Caco-2 (cell line): ENCODE data around the gene GAK. TPM values are rescaled to one million over a fixed set of nuclear protein-coding genes. Genes with fewer than 3 reads are reported as not detected.
A peak's percentile ranks its signal among the peaks of the same experiment; 100 is the strongest.

Experiments
- BruUV-seq: library from RNA; stranded (reverse); fragments of 400-500 nt; replicated peaks from 2 replicates; lab custom pipeline; 2021; lab: Mats Ljungman, UMichigan
- CTCF ChIA-PET: fragments of 300-600 bp; sonication (Branson Sonifier 250); formaldehyde crosslinking; loops from one replicate; lab custom pipeline; 2022; ENCODE audit warnings: antibody characterized with exemption; lab: Charles Lee
- POLR2A ChIA-PET: fragments of 300-600 bp; sonication (Branson Sonifier 250); formaldehyde crosslinking; loops from one replicate; lab custom pipeline; 2022; ENCODE audit warnings: antibody characterized with exemption; lab: Charles Lee
- DNase-seq, 2 experiments: peaks; one replicate each; pipeline versions ENCODE4 v3.0.0 to v3.0.0-alpha.2; 2020 to 2022
- H3K27me3 ChIP-seq: replicated peaks from 2 replicates; pipeline ENCODE4 v1.6.0; 2011; ENCODE audit warnings: low read length; ENCODE audit not compliant: control insufficient read depth, insufficient read depth
- H3K36me3 ChIP-seq: 2 replicates; pipeline ENCODE4 v1.5.1; 2011; ENCODE audit warnings: low read length; ENCODE audit not compliant: control insufficient read depth, insufficient read depth
- H3K4me1 ChIP-seq: fragments of 250-450 bp; sonication (Bioruptor Pico); 2 replicates; pipeline ENCODE4 v1.5.1; 2020; ENCODE audit warnings: mild to moderate bottlenecking
- H3K4me3 ChIP-seq: 2 replicates; pipeline ENCODE4 v1.5.1; 2011; ENCODE audit warnings: low read depth, mild to moderate bottlenecking, control low read depth, low read length
- H3K9me3 ChIP-seq: fragments of 250-450 bp; sonication (Bioruptor Pico); 2 replicates; pipeline ENCODE4 v1.5.1; 2020; ENCODE audit warnings: mild to moderate bottlenecking, moderate library complexity
- H3K27ac Mint-ChIP-seq: one replicate; pipeline ENCODE4 v1.8.0; 2022; ENCODE audit warnings: mixed read lengths; ENCODE audit not compliant: unreplicated experiment
- H3K27me3 Mint-ChIP-seq: one replicate; pipeline ENCODE4 v1.8.0; 2022; ENCODE audit warnings: mixed read lengths; ENCODE audit not compliant: insufficient read depth, unreplicated experiment
- H3K36me3 Mint-ChIP-seq: one replicate; pipeline ENCODE4 v1.8.0; 2022; ENCODE audit warnings: mild to moderate bottlenecking, mixed read lengths; ENCODE audit not compliant: insufficient read depth, unreplicated experiment
- H3K4me1 Mint-ChIP-seq: one replicate; pipeline ENCODE4 v1.8.0; 2022; ENCODE audit warnings: low read depth, mixed read lengths; ENCODE audit not compliant: unreplicated experiment
- H3K4me3 Mint-ChIP-seq: one replicate; pipeline ENCODE4 v1.8.0; 2022; ENCODE audit warnings: mild to moderate bottlenecking, moderate library complexity, mixed read lengths; ENCODE audit not compliant: unreplicated experiment
- H3K9me3 Mint-ChIP-seq: one replicate; pipeline ENCODE4 v1.8.0; 2022; ENCODE audit warnings: mixed read lengths; ENCODE audit not compliant: unreplicated experiment
- intact Hi-C: fragments of 100-400 bp; cut with micrococcal nuclease; formaldehyde crosslinking; loops from one replicate; pipeline ENCODE4 v1.10.0; 2022; ENCODE audit not compliant: unreplicated experiment
- total RNA-seq: library from RNA; stranded (reverse); gene quantifications from 2 replicates; pipeline ENCODE4 v1.2.3, GENCODE V29; 2022
- TF ChIP-seq, protein P1 (sequence below), 2 experiments: fragments of 200-600 bp in 1 of 2; IDR thresholded peaks; 1 replicate in 1 of 2; 2 replicates in 1 of 2; pipeline versions ENCODE4 v1.5.1 to v1.8.0; 2011 to 2022; ENCODE audit warnings: antibody characterized with exemption in 1 of 2, control low read depth in 1 of 2, inconsistent platforms in 1 of 2, low read depth in 1 of 2, low read length in 1 of 2, mild to moderate bottlenecking in 1 of 2, moderate library complexity in 1 of 2; ENCODE audit not compliant: insufficient read depth in 1 of 2, severe bottlenecking in 1 of 2, unreplicated experiment in 1 of 2

GAK gene
- total RNA-seq, 1 experiment from 2014 or later, result 126 TPM

DNA sequence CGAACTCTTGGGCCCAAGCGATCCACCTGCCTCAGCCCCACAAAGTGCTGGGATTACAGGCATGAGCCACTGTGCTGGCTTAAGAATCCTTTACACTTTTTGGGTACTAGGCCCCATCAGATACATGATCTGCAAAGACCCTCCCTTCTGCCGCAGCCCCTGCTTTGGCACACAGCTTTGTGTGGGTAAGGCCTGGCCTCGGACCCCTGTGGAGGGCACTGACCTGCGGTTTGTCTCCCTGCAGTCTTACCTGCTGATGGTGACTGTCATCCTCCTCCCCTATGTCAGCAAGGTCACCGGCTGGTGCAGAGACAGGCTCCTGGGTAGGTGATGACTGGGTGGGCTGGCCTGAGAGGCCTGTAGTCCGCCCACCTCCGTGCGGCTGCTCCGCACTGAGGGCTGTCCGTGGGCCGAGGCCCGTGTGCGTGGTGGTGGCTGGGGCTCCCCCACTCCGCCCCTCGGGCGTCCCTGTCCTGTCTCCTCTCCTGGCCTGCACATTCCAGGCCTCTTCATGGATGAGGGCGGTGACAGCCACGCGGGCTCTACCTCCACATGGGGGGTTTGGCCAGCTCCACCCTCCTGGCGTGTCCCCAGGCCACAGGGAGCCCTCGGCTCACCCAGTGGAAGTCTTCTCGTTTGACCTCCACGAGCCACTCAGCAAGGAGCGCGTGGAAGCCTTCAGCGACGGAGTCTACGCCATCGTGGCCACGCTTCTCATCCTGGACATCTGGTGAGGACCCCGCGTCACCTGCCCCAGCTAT lies 23.2 kb upstream of the GAK start:
- intact Hi-C loops, result no loop called here
- Mint-ChIP-seq H3K36me3 (peaks cover 19% of the 10 kb centered on the region), H3K4me3 (no peak overlapping the region), H3K9me3 (no peaks in the 10 kb centered on the region), H3K27ac (no peak overlapping the region), H3K4me1 (no peaks in the 10 kb centered on the region), H3K27me3 (no peaks in the 10 kb centered on the region)
- TF ChIP-seq, protein P1, sequence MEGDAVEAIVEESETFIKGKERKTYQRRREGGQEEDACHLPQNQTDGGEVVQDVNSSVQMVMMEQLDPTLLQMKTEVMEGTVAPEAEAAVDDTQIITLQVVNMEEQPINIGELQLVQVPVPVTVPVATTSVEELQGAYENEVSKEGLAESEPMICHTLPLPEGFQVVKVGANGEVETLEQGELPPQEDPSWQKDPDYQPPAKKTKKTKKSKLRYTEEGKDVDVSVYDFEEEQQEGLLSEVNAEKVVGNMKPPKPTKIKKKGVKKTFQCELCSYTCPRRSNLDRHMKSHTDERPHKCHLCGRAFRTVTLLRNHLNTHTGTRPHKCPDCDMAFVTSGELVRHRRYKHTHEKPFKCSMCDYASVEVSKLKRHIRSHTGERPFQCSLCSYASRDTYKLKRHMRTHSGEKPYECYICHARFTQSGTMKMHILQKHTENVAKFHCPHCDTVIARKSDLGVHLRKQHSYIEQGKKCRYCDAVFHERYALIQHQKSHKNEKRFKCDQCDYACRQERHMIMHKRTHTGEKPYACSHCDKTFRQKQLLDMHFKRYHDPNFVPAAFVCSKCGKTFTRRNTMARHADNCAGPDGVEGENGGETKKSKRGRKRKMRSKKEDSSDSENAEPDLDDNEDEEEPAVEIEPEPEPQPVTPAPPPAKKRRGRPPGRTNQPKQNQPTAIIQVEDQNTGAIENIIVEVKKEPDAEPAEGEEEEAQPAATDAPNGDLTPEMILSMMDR (IDR thresholded peaks at IDR 0.05; ENCODE audit: insufficient read depth in 1 of 2, low read depth in 1 of 2, low read length in 1 of 2, severe bottlenecking in 1 of 2, unreplicated experiment in 1 of 2), result no peak
- ChIA-PET CTCF (no interaction called here), POLR2A (no interaction called here)
- peak in 1 of 2 experiments; percentile 29 for DNase-seq
- H3K36me3 ChIP-seq, result no peaks in the 10 kb centered on the region
- H3K4me3 ChIP-seq, result no peak overlapping the region
- no peaks in the 10 kb centered on the region for H3K4me1 ChIP-seq
- BruUV-seq, result no TSS peak
- H3K27me3 ChIP-seq, result no peaks in the 10 kb centered on the region
- H3K9me3 ChIP-seq, result no peaks in the 10 kb centered on the region

DNA sequence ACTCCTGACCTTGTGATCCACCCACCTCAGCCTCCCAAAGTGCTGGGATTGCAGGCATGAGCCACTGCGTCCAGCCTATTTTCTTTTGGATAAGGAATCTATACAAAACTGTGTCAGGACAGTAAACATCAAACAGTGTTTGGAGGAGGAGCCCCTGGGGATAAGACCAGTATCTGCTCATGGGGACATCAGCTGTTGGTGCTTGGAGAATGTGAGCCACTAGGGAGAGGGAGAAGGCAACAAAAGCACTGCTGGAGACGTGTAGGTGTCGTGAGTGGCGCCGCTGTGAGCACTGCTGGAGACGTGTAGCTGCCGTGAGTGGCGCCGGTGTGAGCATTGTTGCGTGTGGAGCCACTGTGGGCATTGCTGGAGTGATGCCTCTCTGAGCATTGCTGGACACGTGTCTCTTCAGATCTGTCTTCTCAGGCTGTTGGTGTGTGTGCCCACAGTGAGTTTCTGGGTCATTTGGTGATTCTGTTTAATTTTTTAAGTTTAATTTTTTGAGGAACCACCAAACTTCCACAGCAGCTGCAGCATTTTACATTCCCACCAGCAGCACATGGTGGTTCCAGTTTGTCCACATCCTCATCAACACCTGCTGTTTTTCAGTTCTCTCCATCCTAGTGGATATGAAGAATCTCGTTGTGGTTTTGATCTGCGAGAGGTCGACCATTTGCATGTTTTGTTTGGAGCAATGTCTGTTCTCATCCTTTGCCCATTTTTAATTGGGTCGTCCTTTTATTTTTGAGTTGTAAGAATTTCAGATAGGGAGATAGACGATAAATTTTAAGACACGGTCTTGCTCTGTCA lies 22.3 kb upstream of the GAK start:
- intact Hi-C loops, result no loop called here
- BruUV-seq, result no TSS peak
- Histone ChIP-seq H3K9me3 (no peaks in the 10 kb centered on the region), H3K36me3 (no peaks in the 10 kb centered on the region), H3K4me3 (no peak overlapping the region), H3K27me3 (no peaks in the 10 kb centered on the region), H3K4me1 (no peaks in the 10 kb centered on the region)
- peaks cover 13% of the 10 kb centered on the region for H3K36me3 Mint-ChIP-seq
- no peak overlapping the region for H3K4me3 Mint-ChIP-seq
- no peaks in the 10 kb centered on the region for H3K27me3 Mint-ChIP-seq
- no peak overlapping the region for H3K27ac Mint-ChIP-seq
- ChIA-PET CTCF (no interaction called here), POLR2A (no interaction called here)
- no peaks in the 10 kb centered on the region for H3K4me1 Mint-ChIP-seq
- no peak for DNase-seq
- H3K9me3 Mint-ChIP-seq, result no peaks in the 10 kb centered on the region
- TF ChIP-seq, protein P1 (IDR thresholded peaks at IDR 0.05; ENCODE audit: insufficient read depth in 1 of 2, low read depth in 1 of 2, low read length in 1 of 2, severe bottlenecking in 1 of 2, unreplicated experiment in 1 of 2), result no peak

DNA sequence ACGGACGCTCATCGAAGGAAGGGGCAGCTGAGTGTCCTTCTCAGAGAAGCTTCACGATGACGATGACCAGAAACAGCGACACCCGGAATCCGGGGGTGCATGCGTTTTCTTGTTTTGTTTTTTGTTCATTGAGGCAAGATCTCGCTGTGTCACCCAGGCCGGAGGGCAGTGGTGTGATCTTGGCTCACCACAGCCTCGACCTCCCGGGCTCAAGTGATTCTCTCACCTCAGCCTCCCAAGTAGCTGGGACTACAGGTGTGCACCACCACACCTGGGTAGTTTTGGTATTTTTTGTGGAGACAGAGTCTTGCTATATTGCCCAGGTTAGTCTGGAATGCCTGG lies 21.4 kb upstream of the GAK start:
- Histone ChIP-seq H3K27me3 (no peaks in the 10 kb centered on the region), H3K36me3 (no peaks in the 10 kb centered on the region), H3K4me3 (no peak overlapping the region), H3K9me3 (no peaks in the 10 kb centered on the region), H3K4me1 (no peaks in the 10 kb centered on the region)
- Mint-ChIP-seq H3K36me3 (peaks cover 8% of the 10 kb centered on the region), H3K4me3 (no peak overlapping the region), H3K27me3 (no peaks in the 10 kb centered on the region), H3K9me3 (no peaks in the 10 kb centered on the region), H3K4me1 (no peaks in the 10 kb centered on the region), H3K27ac (no peak overlapping the region)
- DNase-seq, result no peak
- POLR2A ChIA-PET, result no interaction called here
- intact Hi-C loops, result no loop called here
- no TSS peak for BruUV-seq
- TF ChIP-seq, protein P1 (IDR thresholded peaks at IDR 0.05; ENCODE audit: insufficient read depth in 1 of 2, low read depth in 1 of 2, low read length in 1 of 2, severe bottlenecking in 1 of 2, unreplicated experiment in 1 of 2), result no peak
- CTCF ChIA-PET, result no interaction called here
